Right lobe of liver (tissue), 6 donors: ENCODE measurements around the gene WNT16. TPM values are rescaled to one million over a fixed set of nuclear protein-coding genes. Genes with fewer than 3 reads are reported as not detected.

Source experiments
- ATAC-seq, 4 donors: fragments of 200-7000 bp; cut with Tn5 transposase; one replicate each; pipeline ENCODE4 v1.9.1; 2020; ENCODE audit warnings: mild to moderate bottlenecking in 4 of 4, moderate library complexity in 4 of 4
- DNase-seq, 3 donors: peaks; one replicate each; pipeline ENCODE4 v3.0.0-alpha.2; 2020
- H3K27ac ChIP-seq, 3 donors: fragments of 200-600 bp; one replicate each; pipeline ENCODE4 v1.8.0; 2022
- H3K27me3 ChIP-seq, 2 donors: fragments of 200-600 bp; one replicate each; pipeline ENCODE4 v1.8.0; 2022
- H3K36me3 ChIP-seq, 4 donors: fragments of 200-600 bp; sonication (generic) in 1 of 4; one replicate each; pipeline versions ENCODE4 v1.5.1 to v1.8.0; 2017 to 2022; ENCODE audit warnings: control low read depth in 1 of 4
- H3K4me1 ChIP-seq, 4 donors: fragments of 200-600 bp; sonication (generic) in 1 of 4; one replicate each; pipeline versions ENCODE4 v1.5.1 to v1.8.0; 2017 to 2022; ENCODE audit warnings: control low read depth in 1 of 4
- H3K4me3 ChIP-seq, 3 donors: fragments of 200-600 bp; one replicate each; pipeline ENCODE4 v1.8.0; 2022
- H3K9me3 ChIP-seq, 4 donors: fragments of 200-600 bp; sonication (generic) in 1 of 4; one replicate each; pipeline versions ENCODE4 v1.5.1 to v1.8.0; 2017 to 2022; ENCODE audit warnings: control low read depth in 1 of 4
- CTCF ChIP-seq, 4 donors: fragments of 200-600 bp in 3 of 4; fragments of 450-650 bp in 1 of 4; IDR thresholded peaks; one replicate each; pipeline versions ENCODE4 v1.5.1 to v1.8.0; 2016 to 2022; ENCODE audit warnings: antibody characterized with exemption in 4 of 4, mild to moderate bottlenecking in 2 of 4
- POLR2A ChIP-seq: fragments of 450-650 bp; IDR thresholded peaks from one replicate; pipeline ENCODE4 v1.6.1; 2017; ENCODE audit warnings: antibody characterized with exemption, mild to moderate bottlenecking
- WGBS: methylation state at CpG from one replicate; pipeline ENCODE4 v1.1.6; 2018; ENCODE audit warnings: low coverage, low lambda C conversion rate; ENCODE audit not compliant: insufficient coverage; ENCODE audit errors: missing lambda C conversion rate; 5-methylcytosine and 5-hydroxymethylcytosine counted together
- intact Hi-C, 2 donors: fragments of 100-400 bp; cut with DNase I; formaldehyde crosslinking; loops; one replicate each; pipeline versions ENCODE4 v1.11.2 to v1.14.1; 2022
- total RNA-seq, 6 experiments: library from RNA; depleted of rRNA in 2 of 6; stranded (reverse); fragments of >200 nt in 2 of 6; fragmentation: NEBNext Ultra II Directional in 3 of 6; extraction: Animal tissue kit (Norgen Biotek cat#: 25700) in 3 of 6; gene quantifications; one replicate each; pipeline versions ENCODE4 v1.1.0 to v1.2.4, GENCODE V29; 2016 to 2023
- donor health status: DM: no; HTN: yes; CAD: no.
- donor health status: DM: no; HTN: no; CAD: no.
- donor health status: DM: no; HTN: no; CAD: no.
- donor health status: DM: no; HTN: yes; CAD: no.
- donor health status: DM: no; HTN: yes; CAD: no.

Gene WNT16
- total RNA-seq, 6 experiments from 2014 or later: not detected

GRCh38 chr7:121390617-121391016 is 61.8 kb downstream of the WNT16 start:
- Histone ChIP-seq H3K27me3 (no peaks in the 10 kb centered on the region), H3K4me3 (no peak overlapping the region), H3K36me3 (no peaks in the 10 kb centered on the region), H3K27ac (no peak overlapping the region), H3K9me3 (no peaks in the 10 kb centered on the region), H3K4me1 (peaks cover 0 to 7% (median 3%) of the 10 kb centered on the region in 4 donors)
- ATAC-seq (no peak), DNase-seq (no peak)
- WGBS: 50% methylated on average over 2 of the region's 2 CpGs
- TF ChIP-seq CTCF (IDR thresholded peaks at IDR 0.05): no peak
- TF ChIP-seq POLR2A: no peak
- intact Hi-C loops: no loop called here

Other genes starting within 250 kb of the WNT16 start
- 10 to 100 TPM; 13.6 to 41.3 (median 31.8) TPM for gene FAM3C, start 67.3 kb downstream of the WNT16 start, total RNA-seq